Measurements from ENCODE around the gene RAB6C.
"Not testable (repeated sequence)": the region's sequence is repeated elsewhere in the genome, so short reads cannot be mapped to it uniquely, and the experiment has no call there.

RAB6C gene

DNA sequence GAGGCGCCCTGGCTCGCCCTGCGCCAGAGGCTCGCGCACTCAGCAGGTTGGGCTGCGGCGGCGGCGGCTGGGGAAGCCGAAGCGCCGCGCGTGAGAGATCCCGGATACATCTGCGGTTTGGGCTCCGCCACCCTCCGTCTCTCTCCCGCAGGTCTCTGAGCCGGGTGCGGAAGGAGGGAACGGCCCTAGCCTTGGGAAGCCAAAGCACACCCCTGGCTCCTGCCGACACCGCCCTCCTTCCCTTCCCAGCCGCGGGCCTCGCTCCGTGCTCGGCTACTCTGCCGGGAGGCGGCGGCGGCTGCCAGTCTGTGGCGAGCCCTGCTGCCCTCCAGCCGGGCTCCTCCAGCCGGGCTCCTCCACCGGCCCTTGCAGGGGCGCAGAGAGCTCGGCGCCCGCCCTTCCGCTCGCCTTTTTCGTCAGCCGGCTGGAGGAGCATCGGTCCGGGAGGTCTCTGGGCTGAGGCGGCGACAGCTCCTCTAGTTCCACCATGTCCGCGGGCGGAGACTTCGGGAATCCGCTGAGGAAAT lies at the start of gene RAB6C:
Gene RAB6C (plus strand): TSS at position 38 of the 527 bp plus-strand sequence. CDS start 450 bp downstream, at position 488.
- peak; percentile 94 for ATAC-seq

DNA sequence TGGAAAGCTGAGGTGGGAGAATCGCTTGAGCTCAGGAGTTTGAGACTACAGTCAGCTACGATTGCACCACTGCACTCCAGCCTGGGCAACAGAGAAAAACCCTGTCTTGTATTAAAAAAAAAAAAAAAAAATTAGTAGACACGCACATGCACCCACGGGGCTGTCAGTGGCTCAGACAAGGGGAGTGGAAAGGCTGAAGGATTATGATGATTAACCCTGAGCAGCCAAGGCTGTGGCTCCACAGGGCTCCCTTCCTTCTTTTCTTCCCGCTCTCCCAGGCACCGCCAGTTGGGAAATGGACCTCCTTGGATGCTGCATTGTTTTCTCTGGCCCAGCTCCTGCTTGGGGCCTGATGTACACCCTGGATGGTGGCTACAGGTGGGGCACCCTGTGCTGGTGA lies 49.0 kb upstream of the RAB6C start:
- no peak for TF ChIP-seq TCF4 (CRISPR knock-in tag; IDR thresholded peaks at IDR 0.05; ENCODE audit: borderline replicate concordance)
- no peak for TF ChIP-seq ZFP3 (CRISPR knock-in tag; IDR thresholded peaks at IDR 0.05)
- TF ChIP-seq PPARA (CRISPR knock-in tag; IDR thresholded peaks at IDR 0.05; ENCODE audit: borderline replicate concordance): no peak
- no peak for TF ChIP-seq RARB (CRISPR knock-in tag; IDR thresholded peaks at IDR 0.05)
- TF ChIP-seq, protein P1, sequence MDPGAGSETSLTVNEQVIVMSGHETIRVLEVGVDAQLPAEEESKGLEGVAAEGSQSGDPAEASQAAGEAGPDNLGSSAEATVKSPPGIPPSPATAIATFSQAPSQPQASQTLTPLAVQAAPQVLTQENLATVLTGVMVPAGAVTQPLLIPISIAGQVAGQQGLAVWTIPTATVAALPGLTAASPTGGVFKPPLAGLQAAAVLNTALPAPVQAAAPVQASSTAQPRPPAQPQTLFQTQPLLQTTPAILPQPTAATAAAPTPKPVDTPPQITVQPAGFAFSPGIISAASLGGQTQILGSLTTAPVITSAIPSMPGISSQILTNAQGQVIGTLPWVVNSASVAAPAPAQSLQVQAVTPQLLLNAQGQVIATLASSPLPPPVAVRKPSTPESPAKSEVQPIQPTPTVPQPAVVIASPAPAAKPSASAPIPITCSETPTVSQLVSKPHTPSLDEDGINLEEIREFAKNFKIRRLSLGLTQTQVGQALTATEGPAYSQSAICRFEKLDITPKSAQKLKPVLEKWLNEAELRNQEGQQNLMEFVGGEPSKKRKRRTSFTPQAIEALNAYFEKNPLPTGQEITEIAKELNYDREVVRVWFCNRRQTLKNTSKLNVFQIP (CRISPR knock-in tag; IDR thresholded peaks at IDR 0.05; ENCODE audit: borderline replicate concordance, low read depth): no peak
- no peak for ATAC-seq

DNA sequence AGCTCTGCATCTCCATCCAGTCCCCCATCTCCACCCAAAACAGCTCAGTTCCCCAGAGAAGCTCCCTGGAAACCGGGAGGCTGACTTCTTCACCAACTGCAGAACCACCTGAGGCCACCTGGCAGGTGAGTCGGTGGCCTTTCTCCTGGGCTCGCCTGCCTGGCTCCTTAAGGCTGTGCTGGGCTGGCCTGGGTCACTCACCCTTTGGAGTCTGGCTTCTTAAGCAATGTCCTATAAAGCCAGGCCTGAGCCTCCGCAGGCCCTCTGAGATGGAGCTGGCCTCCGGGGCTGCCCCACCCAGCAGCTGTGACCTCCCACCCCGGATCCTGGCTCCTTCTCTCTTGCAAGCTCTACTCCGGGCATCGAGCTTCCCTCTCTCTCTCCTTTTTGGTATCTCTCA lies 46.1 kb upstream of the RAB6C start:
- not testable (repeated sequence) for ATAC-seq

DNA sequence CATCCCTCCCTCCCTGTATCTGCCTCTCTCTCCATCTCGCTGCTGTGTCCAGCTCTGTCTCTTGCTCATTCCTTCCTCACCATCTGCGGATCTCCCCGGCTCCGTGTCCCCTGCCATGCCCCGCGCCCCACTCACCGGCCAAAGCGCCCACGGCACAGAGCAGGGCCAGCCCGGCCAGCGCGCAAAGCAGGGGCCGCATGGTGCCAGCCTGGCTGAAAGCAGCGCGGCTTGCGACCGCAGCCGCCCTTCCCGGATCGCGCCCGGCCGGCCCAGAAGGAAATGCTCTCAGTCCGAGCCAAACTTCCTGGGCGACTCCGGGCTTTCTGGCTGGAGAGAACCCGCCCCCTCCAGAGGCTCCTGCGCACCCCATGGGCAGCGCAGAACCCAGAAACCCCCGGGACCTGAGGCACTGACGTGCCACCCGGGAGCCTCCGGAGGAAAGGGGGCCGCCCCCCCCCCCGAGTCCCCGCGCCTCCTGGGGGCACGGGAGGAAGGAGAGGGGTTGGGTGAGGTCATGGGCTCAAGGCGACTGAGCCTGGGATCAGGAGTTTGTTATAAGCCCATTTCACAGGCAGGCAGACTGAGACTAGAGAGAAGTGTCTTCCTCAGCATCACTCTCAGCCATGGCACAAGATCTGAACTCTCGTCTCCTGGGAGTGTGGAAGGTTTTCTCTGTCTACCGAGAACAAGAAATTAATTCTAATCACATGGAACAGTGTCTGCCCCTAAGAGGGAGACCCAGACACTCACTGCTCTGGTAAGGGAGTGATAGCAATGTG lies 45.2 kb upstream of the RAB6C start:
- TF ChIP-seq ZFP3 (CRISPR knock-in tag; IDR thresholded peaks at IDR 0.05): peak; percentile 74; the same call in 1 of the 2 replicates
- TF ChIP-seq, protein P2, sequence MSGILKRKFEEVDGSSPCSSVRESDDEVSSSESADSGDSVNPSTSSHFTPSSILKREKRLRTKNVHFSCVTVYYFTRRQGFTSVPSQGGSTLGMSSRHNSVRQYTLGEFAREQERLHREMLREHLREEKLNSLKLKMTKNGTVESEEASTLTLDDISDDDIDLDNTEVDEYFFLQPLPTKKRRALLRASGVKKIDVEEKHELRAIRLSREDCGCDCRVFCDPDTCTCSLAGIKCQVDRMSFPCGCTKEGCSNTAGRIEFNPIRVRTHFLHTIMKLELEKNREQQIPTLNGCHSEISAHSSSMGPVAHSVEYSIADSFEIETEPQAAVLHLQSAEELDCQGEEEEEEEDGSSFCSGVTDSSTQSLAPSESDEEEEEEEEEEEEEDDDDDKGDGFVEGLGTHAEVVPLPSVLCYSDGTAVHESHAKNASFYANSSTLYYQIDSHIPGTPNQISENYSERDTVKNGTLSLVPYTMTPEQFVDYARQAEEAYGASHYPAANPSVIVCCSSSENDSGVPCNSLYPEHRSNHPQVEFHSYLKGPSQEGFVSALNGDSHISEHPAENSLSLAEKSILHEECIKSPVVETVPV (CRISPR knock-in tag; IDR thresholded peaks at IDR 0.05): no peak
- ATAC-seq: no peak; the same call in 2 of the 3 replicates

DNA sequence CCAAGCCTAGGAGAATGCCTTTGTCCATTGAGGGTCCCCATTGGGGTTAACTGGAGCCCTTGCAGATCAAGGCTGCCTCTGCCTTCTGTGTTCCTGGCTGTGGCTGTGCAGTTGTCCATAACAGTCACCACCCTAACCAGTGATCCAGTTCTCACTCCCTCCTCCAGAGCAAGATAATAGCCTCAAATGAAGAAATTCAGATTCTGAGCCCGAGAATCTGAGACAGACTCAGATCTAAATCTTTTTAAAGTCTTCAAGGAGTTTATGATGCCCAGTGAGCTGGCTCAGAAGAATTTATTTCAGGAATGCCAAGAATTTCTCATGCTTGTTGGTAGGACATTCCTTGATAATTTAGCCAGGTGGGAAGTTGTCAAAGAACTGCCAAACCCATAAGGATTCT lies 44.3 kb upstream of the RAB6C start:
- ATAC-seq: no peak
- TF ChIP-seq ZC3H10 (CRISPR knock-in tag; IDR thresholded peaks at IDR 0.05): no peak
- TF ChIP-seq ZFP3 (CRISPR knock-in tag; IDR thresholded peaks at IDR 0.05): no peak
- TF ChIP-seq RARB (CRISPR knock-in tag; IDR thresholded peaks at IDR 0.05): no peak
- no peak for TF ChIP-seq BACH2 (CRISPR knock-in tag; IDR thresholded peaks at IDR 0.05; ENCODE audit: borderline replicate concordance)
- TF ChIP-seq, protein P3, sequence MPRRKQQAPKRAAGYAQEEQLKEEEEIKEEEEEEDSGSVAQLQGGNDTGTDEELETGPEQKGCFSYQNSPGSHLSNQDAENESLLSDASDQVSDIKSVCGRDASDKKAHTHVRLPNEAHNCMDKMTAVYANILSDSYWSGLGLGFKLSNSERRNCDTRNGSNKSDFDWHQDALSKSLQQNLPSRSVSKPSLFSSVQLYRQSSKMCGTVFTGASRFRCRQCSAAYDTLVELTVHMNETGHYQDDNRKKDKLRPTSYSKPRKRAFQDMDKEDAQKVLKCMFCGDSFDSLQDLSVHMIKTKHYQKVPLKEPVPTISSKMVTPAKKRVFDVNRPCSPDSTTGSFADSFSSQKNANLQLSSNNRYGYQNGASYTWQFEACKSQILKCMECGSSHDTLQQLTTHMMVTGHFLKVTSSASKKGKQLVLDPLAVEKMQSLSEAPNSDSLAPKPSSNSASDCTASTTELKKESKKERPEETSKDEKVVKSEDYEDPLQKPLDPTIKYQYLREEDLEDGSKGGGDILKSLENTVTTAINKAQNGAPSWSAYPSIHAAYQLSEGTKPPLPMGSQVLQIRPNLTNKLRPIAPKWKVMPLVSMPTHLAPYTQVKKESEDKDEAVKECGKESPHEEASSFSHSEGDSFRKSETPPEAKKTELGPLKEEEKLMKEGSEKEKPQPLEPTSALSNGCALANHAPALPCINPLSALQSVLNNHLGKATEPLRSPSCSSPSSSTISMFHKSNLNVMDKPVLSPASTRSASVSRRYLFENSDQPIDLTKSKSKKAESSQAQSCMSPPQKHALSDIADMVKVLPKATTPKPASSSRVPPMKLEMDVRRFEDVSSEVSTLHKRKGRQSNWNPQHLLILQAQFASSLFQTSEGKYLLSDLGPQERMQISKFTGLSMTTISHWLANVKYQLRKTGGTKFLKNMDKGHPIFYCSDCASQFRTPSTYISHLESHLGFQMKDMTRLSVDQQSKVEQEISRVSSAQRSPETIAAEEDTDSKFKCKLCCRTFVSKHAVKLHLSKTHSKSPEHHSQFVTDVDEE (CRISPR knock-in tag; IDR thresholded peaks at IDR 0.05): no peak
- TF ChIP-seq ZFP30 (CRISPR knock-in tag; IDR thresholded peaks at IDR 0.05): no peak
- no peak for TF ChIP-seq GLIS3 (CRISPR knock-in tag; IDR thresholded peaks at IDR 0.05)

DNA sequence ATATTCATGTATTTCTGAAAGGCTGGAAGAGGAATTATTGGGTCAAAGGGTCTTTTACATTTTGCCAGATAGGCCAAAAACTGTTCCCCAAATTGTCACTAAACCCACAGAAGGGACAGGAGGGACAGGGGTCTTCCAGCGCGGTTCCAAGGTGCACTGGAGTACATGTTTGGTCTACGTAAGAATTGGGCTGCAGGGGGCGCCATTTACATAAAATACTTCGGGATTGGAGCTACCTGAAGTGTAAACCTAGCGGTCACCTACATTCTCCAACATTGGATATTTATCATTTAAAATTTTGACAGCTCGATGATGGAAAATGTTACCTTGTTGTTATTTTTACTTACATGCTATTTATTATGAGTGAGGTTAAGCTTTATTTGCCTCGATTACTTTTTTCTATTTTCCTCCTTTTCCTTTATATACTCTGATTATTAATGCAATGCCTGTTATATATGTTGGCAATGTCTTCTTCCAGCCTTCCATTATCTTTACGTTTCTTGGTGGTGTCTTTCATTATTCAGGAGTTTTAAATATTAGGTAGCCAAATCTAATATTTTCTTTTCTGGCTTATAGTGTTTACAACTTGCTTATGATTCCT lies 43.0 kb upstream of the RAB6C start:
- peak; percentile 88 for ATAC-seq
- TF ChIP-seq GLIS3 (CRISPR knock-in tag; IDR thresholded peaks at IDR 0.05): no peak
- no peak for TF ChIP-seq PPARA (CRISPR knock-in tag; IDR thresholded peaks at IDR 0.05; ENCODE audit: borderline replicate concordance)
- no peak for TF ChIP-seq TOX (CRISPR knock-in tag; IDR thresholded peaks at IDR 0.05; ENCODE audit: borderline replicate concordance)
- TF ChIP-seq ARNTL (CRISPR knock-in tag; IDR thresholded peaks at IDR 0.05; ENCODE audit: borderline replicate concordance, low read depth): no peak
- no peak for TF ChIP-seq ZC3H10 (CRISPR knock-in tag; IDR thresholded peaks at IDR 0.05)
- TF ChIP-seq RARB (CRISPR knock-in tag; IDR thresholded peaks at IDR 0.05): no peak
- no peak for TF ChIP-seq TCF4 (CRISPR knock-in tag; IDR thresholded peaks at IDR 0.05; ENCODE audit: borderline replicate concordance)
- TF ChIP-seq ISL1 (CRISPR knock-in tag; IDR thresholded peaks at IDR 0.05): no peak
- TF ChIP-seq, protein P4, sequence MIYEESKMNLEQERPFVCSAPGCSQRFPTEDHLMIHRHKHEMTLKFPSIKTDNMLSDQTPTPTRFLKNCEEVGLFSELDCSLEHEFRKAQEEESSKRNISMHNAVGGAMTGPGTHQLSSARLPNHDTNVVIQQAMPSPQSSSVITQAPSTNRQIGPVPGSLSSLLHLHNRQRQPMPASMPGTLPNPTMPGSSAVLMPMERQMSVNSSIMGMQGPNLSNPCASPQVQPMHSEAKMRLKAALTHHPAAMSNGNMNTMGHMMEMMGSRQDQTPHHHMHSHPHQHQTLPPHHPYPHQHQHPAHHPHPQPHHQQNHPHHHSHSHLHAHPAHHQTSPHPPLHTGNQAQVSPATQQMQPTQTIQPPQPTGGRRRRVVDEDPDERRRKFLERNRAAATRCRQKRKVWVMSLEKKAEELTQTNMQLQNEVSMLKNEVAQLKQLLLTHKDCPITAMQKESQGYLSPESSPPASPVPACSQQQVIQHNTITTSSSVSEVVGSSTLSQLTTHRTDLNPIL (CRISPR knock-in tag; IDR thresholded peaks at IDR 0.05; ENCODE audit: low read depth): no peak
- TF ChIP-seq BACH2 (CRISPR knock-in tag; IDR thresholded peaks at IDR 0.05; ENCODE audit: borderline replicate concordance): no peak
- TF ChIP-seq ZNF70 (CRISPR knock-in tag; IDR thresholded peaks at IDR 0.05): no peak
- TF ChIP-seq, protein P5, sequence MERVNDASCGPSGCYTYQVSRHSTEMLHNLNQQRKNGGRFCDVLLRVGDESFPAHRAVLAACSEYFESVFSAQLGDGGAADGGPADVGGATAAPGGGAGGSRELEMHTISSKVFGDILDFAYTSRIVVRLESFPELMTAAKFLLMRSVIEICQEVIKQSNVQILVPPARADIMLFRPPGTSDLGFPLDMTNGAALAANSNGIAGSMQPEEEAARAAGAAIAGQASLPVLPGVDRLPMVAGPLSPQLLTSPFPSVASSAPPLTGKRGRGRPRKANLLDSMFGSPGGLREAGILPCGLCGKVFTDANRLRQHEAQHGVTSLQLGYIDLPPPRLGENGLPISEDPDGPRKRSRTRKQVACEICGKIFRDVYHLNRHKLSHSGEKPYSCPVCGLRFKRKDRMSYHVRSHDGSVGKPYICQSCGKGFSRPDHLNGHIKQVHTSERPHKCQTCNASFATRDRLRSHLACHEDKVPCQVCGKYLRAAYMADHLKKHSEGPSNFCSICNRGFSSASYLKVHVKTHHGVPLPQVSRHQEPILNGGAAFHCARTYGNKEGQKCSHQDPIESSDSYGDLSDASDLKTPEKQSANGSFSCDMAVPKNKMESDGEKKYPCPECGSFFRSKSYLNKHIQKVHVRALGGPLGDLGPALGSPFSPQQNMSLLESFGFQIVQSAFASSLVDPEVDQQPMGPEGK (CRISPR knock-in tag; IDR thresholded peaks at IDR 0.05; ENCODE audit: borderline replicate concordance): no peak
- TF ChIP-seq OSR1 (CRISPR knock-in tag; IDR thresholded peaks at IDR 0.05): no peak
- no peak for TF ChIP-seq CSDC2 (CRISPR knock-in tag; IDR thresholded peaks at IDR 0.05)
- no peak for TF ChIP-seq ZNF8 (CRISPR knock-in tag; IDR thresholded peaks at IDR 0.05)
- no peak for TF ChIP-seq SNAI2 (CRISPR knock-in tag; IDR thresholded peaks at IDR 0.05)
- TF ChIP-seq ZNF565 (CRISPR knock-in tag; conservative IDR thresholded peaks at IDR 0.05; ENCODE audit: low read depth): no peak
- TF ChIP-seq ESRRG (CRISPR knock-in tag; IDR thresholded peaks at IDR 0.05): no peak
- no peak for TF ChIP-seq ZFP3 (CRISPR knock-in tag; IDR thresholded peaks at IDR 0.05)
